ENCODE measurements around the gene SCART1.
"Not testable (repeated sequence)": the region's sequence is repeated elsewhere in the genome, so short reads cannot be mapped to it uniquely, and the experiment has no call there.

Gene SCART1

DNA sequence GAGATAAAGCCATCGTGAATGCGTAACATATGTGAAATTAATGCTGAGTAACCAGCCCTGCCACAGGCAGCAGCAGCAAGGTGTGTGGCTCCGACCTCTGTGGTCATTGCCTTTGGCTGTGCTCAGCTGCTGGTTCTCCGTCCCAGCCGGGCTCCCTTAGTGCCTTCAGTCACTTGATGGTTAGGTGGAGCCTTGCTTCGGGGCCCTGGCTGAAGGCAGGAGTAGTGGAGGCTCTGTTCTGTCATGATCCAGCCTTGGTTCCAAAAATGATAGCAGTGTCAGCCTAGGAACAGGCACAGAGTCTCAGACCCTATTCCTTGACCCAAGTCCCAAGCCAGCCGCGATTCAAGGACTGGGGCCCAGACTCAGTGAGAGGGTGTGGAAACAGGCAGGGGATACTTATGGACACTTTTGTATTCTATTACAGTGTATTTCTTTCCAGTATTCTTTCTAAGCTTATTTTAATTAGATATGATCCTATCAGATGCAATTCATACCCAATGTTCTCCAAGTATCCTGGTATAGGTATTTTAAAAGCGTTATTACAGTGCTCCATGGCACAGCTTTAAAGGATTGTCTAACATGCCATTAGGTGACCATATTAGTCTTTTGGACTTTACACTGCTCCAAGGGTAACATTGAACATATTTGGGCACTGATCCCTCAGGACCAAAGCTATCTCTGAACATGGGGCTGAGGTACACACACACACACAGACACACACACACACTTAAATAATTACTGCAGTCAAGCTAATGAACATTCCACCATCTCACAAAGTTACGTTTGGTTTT, 9.0 kb downstream of the SCART1 start:
- Histone ChIP-seq H3K36me3 (no peaks in the 10 kb centered on the region), H3K9me3 (no peaks in the 10 kb centered on the region), H3K27me3 (no peaks in the 10 kb centered on the region), H3K27ac (no peak overlapping the region), H3K4me3 (no peak overlapping the region), H4K20me1 (no peaks in the 10 kb centered on the region), H3K9ac (no peak overlapping the region), H3K4me1 (no peaks in the 10 kb centered on the region), H3K4me2 (no peak overlapping the region)
- no peak for TF ChIP-seq Cebpa-rat (IDR thresholded peaks at IDR 0.05)

GRCh38 chr10:133464582-133465031, 10.9 kb downstream of the SCART1 start:
- Histone ChIP-seq H3K27ac (no peak overlapping the region), H3K36me3 (no peaks in the 10 kb centered on the region), H3K27me3 (no peaks in the 10 kb centered on the region), H3K4me3 (no peak overlapping the region), H3K9me3 (no peaks in the 10 kb centered on the region), H3K9ac (no peak overlapping the region), H4K20me1 (no peaks in the 10 kb centered on the region), H3K4me2 (no peak overlapping the region), H3K4me1 (no peaks in the 10 kb centered on the region)
- TF ChIP-seq Cebpa-rat (IDR thresholded peaks at IDR 0.05), result no peak

- Histone ChIP-seq H3K36me3 (no peaks in the 10 kb centered on the region), H3K4me2 (no peak overlapping the region), H4K20me1 (no peaks in the 10 kb centered on the region), H3K9ac (no peak overlapping the region), H3K27ac (no peak overlapping the region), H3K27me3 (no peaks in the 10 kb centered on the region), H3K9me3 (no peaks in the 10 kb centered on the region), H3K4me3 (no peak overlapping the region), H3K4me1 (no peaks in the 10 kb centered on the region)
- TF ChIP-seq Cebpa-rat (IDR thresholded peaks at IDR 0.05), result no peak
Observed at GRCh38 chr10:133465191-133465949, 11.6 kb downstream of the SCART1 start.

DNA sequence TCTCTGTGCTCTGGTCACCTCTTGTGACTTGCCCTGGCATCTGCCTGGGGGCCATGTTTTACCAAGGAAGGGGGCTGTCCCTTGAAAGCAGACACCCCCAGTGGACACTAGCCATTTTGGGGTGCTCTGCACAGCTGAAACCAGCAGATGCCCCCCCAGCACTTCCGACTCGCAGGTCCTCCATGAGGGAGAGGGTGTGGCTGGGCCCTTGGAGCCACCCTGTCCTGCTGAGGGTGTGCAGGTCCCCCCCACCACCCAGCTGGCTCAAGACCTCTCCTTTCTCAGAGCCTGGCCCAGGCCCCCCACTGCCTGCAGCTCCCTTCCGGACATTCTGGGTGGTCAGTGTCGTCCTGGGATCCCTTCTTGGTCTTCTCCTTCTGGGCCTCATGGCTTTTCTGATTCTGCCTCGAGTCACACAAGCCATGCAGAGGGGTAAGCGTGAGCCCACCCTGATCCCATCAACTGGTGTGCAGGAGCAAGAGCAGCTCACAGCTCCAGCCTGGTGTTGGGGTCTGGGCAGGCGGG, 12.3 kb downstream of the SCART1 start:
- Histone ChIP-seq H3K36me3 (no peaks in the 10 kb centered on the region), H4K20me1 (no peaks in the 10 kb centered on the region), H3K9me3 (no peaks in the 10 kb centered on the region), H3K4me2 (no peak overlapping the region), H3K27me3 (no peaks in the 10 kb centered on the region), H3K9ac (no peak overlapping the region), H3K27ac (no peak overlapping the region), H3K4me1 (no peaks in the 10 kb centered on the region), H3K4me3 (no peak overlapping the region)
- no peak for TF ChIP-seq Cebpa-rat (IDR thresholded peaks at IDR 0.05)

DNA sequence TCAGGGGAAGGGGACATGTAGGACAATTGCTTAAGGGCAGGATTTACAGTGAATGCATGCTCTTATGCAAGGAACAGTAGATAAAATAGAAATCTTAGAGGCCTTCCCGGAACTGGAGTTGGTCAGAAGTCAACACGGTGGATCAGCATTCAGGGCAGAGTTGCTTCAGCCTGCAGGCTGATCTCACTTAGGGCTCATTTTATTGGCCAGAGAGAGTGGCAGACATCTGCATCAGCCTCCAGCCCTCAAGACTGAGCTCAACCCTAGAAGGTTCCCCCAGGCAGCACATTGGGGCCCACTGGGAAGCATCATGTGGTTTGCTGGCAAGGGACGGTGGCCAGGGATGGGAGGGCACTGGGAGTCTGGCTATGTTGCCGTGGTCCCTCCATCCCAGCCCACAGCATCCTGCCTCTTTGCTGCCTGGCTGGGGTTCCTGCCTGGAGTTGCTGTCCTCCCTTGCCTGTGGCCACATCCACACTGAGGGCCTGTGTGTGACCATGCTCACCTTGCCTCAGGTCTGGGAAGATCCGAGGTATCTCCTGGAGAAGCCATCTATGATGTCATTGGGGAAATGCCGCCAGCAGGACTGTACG, 13.0 kb downstream of the SCART1 start:
- Histone ChIP-seq H3K9ac (no peak overlapping the region), H3K4me3 (no peak overlapping the region), H3K27ac (no peak overlapping the region), H3K4me2 (no peak overlapping the region), H3K9me3 (no peaks in the 10 kb centered on the region), H3K4me1 (no peaks in the 10 kb centered on the region), H4K20me1 (no peaks in the 10 kb centered on the region), H3K27me3 (no peaks in the 10 kb centered on the region), H3K36me3 (no peaks in the 10 kb centered on the region)
- TF ChIP-seq Cebpa-rat (IDR thresholded peaks at IDR 0.05), result no peak

GRCh38 chr10:133467286-133467911, 13.7 kb downstream of the SCART1 start:
- H3K27ac ChIP-seq, result no peak overlapping the region
- H3K36me3 ChIP-seq, result no peaks in the 10 kb centered on the region
- TF ChIP-seq Cebpa-rat (IDR thresholded peaks at IDR 0.05), result no peak
- no peak overlapping the region for H3K9ac ChIP-seq
- no peaks in the 10 kb centered on the region for H3K9me3 ChIP-seq
- H3K27me3 ChIP-seq, result no peaks in the 10 kb centered on the region
- H3K4me3 ChIP-seq, result no peak overlapping the region
- H3K4me2 ChIP-seq, result no peak overlapping the region
- peaks cover 2% of the 10 kb centered on the region; the same call in 1 of the 2 replicates for H3K4me1 ChIP-seq
- H4K20me1 ChIP-seq, result no peaks in the 10 kb centered on the region

DNA sequence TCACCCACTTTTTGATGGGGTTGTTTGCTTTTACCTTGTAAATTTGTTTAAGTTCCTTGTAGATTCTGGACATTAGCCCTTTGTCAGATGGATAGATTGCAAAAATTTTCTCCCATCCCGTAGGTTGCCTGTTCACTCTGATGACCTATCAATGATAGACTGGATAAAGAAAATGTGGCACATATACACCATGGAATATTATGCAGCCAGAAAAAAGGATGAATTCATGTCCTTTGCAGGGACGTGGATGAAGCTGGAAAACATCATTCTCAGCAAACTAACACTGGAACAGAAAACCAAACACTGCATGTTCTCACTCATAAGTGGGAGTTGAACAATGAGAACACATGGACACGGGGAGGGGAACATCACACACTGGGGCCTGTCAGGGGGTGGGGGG, 15.5 kb downstream of the SCART1 start:
- H4K20me1 ChIP-seq, H3K27me3 ChIP-seq, H3K27ac ChIP-seq, H3K4me3 ChIP-seq, H3K9me3 ChIP-seq, H3K9ac ChIP-seq, H3K36me3 ChIP-seq, H3K4me2 ChIP-seq: not testable (repeated sequence)
- peaks cover 12% of the 10 kb centered on the region for H3K4me1 ChIP-seq

DNA sequence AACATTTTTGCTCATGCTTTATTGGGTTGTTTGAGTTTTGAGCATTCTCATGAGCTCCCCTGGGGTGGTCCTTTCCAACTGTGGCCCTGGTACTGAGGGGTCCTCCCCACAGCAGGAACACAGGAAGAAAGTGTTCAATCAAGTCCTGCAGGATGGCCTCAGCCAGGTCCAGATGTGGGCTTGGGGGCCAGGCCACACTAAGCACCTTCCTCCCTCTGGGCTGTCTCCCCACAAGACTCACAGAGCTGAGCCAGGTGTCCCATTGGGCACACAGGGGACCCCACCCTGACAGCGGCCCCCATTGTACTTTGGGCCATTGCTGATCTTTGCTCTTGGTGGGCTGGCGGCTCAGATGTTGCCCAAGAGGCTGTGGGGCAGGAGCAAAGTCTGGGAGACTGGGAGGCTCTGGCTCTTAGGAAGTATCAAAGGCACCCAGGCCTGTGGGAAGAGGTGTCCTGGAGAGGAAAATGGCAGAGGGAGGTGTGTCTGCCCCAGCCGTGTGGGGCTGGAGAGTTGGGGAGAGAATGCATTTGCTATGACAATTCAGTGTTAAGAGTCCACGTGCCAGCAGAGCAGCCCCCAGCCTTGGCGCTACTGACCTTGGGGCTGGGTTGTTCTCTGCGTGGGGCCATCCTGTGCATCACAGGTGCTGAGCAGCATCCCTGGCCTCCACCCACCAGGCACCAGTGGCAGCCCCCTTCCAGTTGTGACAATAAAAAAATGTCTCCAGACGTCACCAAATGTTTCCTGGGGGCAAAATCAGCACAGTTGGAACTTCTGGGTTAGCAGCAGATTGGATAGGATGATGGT, 17.8 kb downstream of the SCART1 start:
- Histone ChIP-seq H3K4me3 (no peak overlapping the region), H3K9me3 (no peaks in the 10 kb centered on the region)

DNA sequence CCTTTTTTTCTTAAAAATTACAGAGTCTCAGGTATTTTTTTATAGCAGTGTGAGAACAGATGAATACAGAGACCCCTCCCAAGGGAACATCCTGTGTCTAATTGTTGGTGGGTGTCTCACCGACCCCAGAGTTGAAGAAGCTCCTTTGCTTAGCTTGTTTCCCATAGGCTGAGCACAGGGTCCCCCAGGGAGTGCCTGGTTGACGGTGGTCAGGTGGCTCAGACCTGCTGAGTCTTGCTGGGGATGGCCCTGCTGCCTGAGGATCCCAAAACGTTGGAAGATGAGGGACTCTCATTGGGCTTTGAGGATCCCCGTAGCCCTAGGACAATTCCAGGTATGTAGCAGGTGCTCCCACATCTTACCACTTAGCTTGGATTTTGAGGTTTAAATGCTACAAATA, 19.5 kb downstream of the SCART1 start:
- no peaks in the 10 kb centered on the region for H4K20me1 ChIP-seq
- no peak overlapping the region for H3K9ac ChIP-seq
- peak overlapping the region; percentile 18 for H3K4me2 ChIP-seq
- peaks cover 12% of the 10 kb centered on the region for H3K4me1 ChIP-seq
- no peak for TF ChIP-seq Cebpa-rat (IDR thresholded peaks at IDR 0.05)
- H3K9me3 ChIP-seq, result no peaks in the 10 kb centered on the region
- no peaks in the 10 kb centered on the region for H3K36me3 ChIP-seq
- H3K4me3 ChIP-seq, result no peak overlapping the region
- H3K27ac ChIP-seq, result no peak overlapping the region
- H3K27me3 ChIP-seq, result 0 out of 2 replicates have a peak, but pooled peaks cover 4% of the 10 kb centered on the region

More for the DNA sequence above, 17.8 kb downstream of the SCART1 start:
- no peak overlapping the region for H3K4me2 ChIP-seq
- H3K36me3 ChIP-seq, result no peaks in the 10 kb centered on the region
- H3K27ac ChIP-seq, result no peak overlapping the region
- H3K27me3 ChIP-seq, result 0 out of 2 replicates have a peak, but pooled peaks cover 2% of the 10 kb centered on the region
- TF ChIP-seq Cebpa-rat (IDR thresholded peaks at IDR 0.05), result no peak
- peaks cover 12% of the 10 kb centered on the region for H3K4me1 ChIP-seq
- no peaks in the 10 kb centered on the region for H4K20me1 ChIP-seq
- H3K9ac ChIP-seq, result no peak overlapping the region

All from BLaER1 (cell line).